Mammary epithelial cell (primary cell): ENCODE data around the gene PRKN.

Experiments used
- CTCF ChIP-seq, 2 donors: IDR thresholded peaks in 1 of 2; conservative IDR thresholded peaks in 1 of 2; 2 replicates each; pipeline ENCODE4 v1.5.1; 2011 to 2012; ENCODE audit warnings: inconsistent platforms in 2 of 2, low read length in 2 of 2, mild to moderate bottlenecking in 2 of 2, control low read depth in 1 of 2, low read depth in 1 of 2; ENCODE audit not compliant: insufficient read depth in 1 of 2; ENCODE audit errors: extremely low read depth in 1 of 2
- EZH2 ChIP-seq: IDR thresholded peaks from 2 replicates; pipeline ENCODE4 v1.6.1; 2012; ENCODE audit warnings: low read length, inconsistent platforms, borderline replicate concordance

GRCh38 chr6:161837449-161837735, 890.2 kb downstream of the PRKN start:
- TF ChIP-seq CTCF (conservative IDR thresholded peaks at IDR 0.05 in 1 of 2, IDR thresholded peaks at IDR 0.05 in 1 of 2; ENCODE audit: extremely low read depth in 1 of 2, insufficient read depth in 1 of 2, low read depth in 1 of 2, low read length in 2 of 2) (no peak), EZH2 (no peak)
